ENCODE measurements around the gene NEURL1.

Gene NEURL1

GRCh38 chr10:103564776-103565520 lies 71.4 kb downstream of the NEURL1 start:
- no peak for DNase-seq (ENCODE audit: low read depth)

- no peak for DNase-seq (ENCODE audit: low read depth)
These were observed 73.0 kb downstream of the NEURL1 start for GRCh38 chr10:103566536-103566935.

GRCh38 chr10:103568505-103568904 lies 75.0 kb downstream of the NEURL1 start:
- DNase-seq (ENCODE audit: low read depth), result no peak

- no peak for DNase-seq (ENCODE audit: low read depth)
These were observed 76.4 kb downstream of the NEURL1 start for GRCh38 chr10:103569896-103570295.

- no peak for DNase-seq (ENCODE audit: low read depth)
These were observed 77.5 kb downstream of the NEURL1 start for GRCh38 chr10:103570844-103571655.

- DNase-seq (ENCODE audit: low read depth), result no peak
These were observed 78.1 kb downstream of the NEURL1 start for GRCh38 chr10:103571656-103571975.

GRCh38 chr10:103572347-103573204 lies 79.1 kb downstream of the NEURL1 start:
- no peak for DNase-seq (ENCODE audit: low read depth)

GRCh38 chr10:103573205-103573487 lies 79.6 kb downstream of the NEURL1 start:
- no peak for DNase-seq (ENCODE audit: low read depth)

GRCh38 chr10:103574097-103575061 lies 80.9 kb downstream of the NEURL1 start:
- DNase-seq (ENCODE audit: low read depth), result no peak

- DNase-seq (ENCODE audit: low read depth), result no peak
These were observed 82.0 kb downstream of the NEURL1 start for GRCh38 chr10:103575416-103576075.

GRCh38 chr10:103576076-103576471 lies 82.6 kb downstream of the NEURL1 start:
- no peak for DNase-seq (ENCODE audit: low read depth)

GRCh38 chr10:103576862-103577261 lies 83.4 kb downstream of the NEURL1 start:
- DNase-seq (ENCODE audit: low read depth), result no peak

GRCh38 chr10:103578782-103579382 lies 85.4 kb downstream of the NEURL1 start:
- DNase-seq (ENCODE audit: low read depth), result no peak

GRCh38 chr10:103580011-103580410 lies 86.5 kb downstream of the NEURL1 start:
- no peak for DNase-seq (ENCODE audit: low read depth)

GRCh38 chr10:103580430-103580829 lies 86.9 kb downstream of the NEURL1 start:
- DNase-seq (ENCODE audit: low read depth), result no peak

GRCh38 chr10:103581499-103581898 lies 88.0 kb downstream of the NEURL1 start:
- no peak for DNase-seq (ENCODE audit: low read depth)

- no peak for DNase-seq (ENCODE audit: low read depth)
These were observed 89.0 kb downstream of the NEURL1 start for GRCh38 chr10:103582331-103583123.

- DNase-seq (ENCODE audit: low read depth), result no peak
These were observed 90.3 kb downstream of the NEURL1 start for GRCh38 chr10:103583871-103584215.

- DNase-seq (ENCODE audit: low read depth), result no peak
These were observed 90.9 kb downstream of the NEURL1 start for GRCh38 chr10:103584216-103585010.

Measured in HS-27A (cell line).